GM19240 (cell line): ENCODE data around the gene PLEK.
"Not testable (repeated sequence)": the region's sequence is repeated elsewhere in the genome, so short reads cannot be mapped to it uniquely, and the experiment has no call there.

Source experiments
- DNase-seq: peaks from one replicate; pipeline ENCODE4 v3.0.0; 2011; ENCODE audit warnings: low spot score; ENCODE audit not compliant: insufficient read length

Gene PLEK, protein sequence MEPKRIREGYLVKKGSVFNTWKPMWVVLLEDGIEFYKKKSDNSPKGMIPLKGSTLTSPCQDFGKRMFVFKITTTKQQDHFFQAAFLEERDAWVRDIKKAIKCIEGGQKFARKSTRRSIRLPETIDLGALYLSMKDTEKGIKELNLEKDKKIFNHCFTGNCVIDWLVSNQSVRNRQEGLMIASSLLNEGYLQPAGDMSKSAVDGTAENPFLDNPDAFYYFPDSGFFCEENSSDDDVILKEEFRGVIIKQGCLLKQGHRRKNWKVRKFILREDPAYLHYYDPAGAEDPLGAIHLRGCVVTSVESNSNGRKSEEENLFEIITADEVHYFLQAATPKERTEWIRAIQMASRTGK

DNA sequence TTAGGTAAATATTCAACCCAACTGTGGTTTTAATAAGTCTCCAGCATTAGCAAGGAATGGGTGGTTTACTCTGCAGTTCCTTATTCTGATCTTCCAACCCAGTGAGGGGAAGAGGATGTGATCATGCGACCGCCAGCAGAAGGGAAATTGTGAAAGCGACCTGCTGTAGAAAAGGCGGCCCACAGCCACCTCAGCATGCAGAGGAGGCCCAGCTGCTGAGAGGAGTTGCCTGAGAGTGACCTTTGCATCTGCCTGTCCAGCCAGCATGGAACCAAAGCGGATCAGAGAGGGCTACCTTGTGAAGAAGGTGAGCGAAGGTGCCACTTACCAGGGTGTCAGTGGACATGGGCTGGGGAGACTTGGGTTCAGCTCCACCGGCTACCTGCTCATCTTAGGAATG lies at the start of gene PLEK:
Gene PLEK, plus strand, starts transcription at position 196 of the 400 bp plus-strand sequence. Its CDS starts 70 bp downstream, at position 266.
- no peak for DNase-seq

DNA sequence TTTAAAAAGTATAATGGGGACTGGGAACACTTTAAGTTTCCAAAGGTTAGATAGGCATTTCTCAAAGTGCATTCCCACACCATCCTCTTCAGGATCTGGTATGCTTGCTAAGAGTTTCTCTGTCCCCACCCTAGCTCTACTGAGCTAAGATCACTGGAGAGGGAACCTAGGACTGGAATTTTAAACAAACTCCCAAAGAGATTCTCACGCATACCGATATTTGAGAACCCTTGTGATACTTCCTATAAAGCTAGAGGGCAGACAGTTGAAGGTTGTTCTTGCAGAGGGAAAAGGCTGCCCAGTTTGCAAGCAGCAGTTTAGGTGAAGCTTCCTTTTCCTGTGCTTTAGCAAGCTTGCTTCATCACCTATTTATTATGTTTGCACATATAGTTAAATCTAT lies 49.0 kb upstream of the PLEK start:
- no peak for DNase-seq

DNA sequence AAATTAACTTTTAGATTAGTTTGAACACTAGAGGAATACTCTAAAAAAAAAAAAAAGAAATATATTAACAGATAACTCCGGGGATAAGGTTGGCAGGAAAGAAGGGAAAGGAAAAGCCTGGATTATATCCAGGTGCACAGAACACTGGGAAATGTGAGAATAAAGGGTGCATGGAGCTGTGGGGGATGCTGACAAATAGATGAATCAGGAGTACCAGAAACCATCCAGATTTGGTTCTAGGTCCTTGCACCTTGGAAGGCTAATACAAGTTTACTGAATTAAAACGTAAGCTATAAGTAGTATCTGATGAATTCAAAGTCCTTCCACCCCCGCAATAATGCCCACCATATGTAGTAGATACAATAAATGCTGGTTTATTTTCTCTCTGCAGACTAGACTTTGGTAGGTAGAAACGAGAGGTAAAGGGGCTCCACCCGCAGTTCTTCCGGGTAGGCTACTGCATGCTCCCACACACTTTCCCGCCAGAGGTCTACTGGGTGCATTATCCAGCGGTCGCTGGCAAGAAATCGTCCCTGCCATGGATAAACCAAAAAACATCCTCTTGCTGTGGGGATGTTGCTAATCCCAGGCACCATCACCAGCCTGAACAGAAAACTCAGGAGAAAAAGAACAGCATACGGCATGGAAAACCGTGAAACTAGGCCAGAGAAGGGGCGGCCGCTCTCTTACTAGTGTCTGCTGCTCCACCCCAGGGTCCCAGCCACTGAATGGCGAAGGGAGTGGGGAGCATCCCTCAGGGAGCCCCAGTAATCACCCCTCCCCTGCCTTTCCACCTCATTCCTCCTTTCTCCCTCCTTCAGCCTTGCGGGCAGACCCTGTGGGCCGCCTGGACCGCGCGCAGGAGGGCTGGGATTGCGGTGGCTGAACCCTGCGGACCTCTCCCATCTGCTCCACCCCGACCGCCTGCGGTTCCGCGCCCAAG lies 46.8 kb upstream of the PLEK start:
- DNase-seq = no peak

DNA sequence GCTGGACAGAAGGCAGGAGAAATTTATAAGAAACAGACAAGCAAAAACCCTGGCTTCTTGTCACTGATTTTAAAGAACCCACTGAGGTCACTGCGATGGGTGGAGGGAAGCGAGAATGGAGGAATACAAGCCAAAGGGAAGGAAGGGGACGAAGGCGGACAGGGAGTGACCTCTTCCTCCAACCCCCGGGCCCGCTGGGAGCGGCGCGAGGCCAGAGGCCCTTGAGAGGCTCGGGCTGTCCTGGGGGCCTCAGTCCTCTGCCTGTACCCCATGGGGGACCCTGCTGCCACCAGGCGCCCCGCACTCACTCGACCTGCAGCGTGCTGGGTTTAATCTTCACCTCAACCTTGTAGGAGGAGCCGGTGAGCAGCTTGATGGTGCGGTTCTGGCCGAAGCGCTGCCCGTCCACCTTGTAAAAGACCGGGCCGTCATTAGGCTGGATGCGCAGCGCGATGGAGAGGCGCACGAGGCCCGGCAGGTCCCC lies 46.1 kb upstream of the PLEK start:
- no peak for DNase-seq

DNA sequence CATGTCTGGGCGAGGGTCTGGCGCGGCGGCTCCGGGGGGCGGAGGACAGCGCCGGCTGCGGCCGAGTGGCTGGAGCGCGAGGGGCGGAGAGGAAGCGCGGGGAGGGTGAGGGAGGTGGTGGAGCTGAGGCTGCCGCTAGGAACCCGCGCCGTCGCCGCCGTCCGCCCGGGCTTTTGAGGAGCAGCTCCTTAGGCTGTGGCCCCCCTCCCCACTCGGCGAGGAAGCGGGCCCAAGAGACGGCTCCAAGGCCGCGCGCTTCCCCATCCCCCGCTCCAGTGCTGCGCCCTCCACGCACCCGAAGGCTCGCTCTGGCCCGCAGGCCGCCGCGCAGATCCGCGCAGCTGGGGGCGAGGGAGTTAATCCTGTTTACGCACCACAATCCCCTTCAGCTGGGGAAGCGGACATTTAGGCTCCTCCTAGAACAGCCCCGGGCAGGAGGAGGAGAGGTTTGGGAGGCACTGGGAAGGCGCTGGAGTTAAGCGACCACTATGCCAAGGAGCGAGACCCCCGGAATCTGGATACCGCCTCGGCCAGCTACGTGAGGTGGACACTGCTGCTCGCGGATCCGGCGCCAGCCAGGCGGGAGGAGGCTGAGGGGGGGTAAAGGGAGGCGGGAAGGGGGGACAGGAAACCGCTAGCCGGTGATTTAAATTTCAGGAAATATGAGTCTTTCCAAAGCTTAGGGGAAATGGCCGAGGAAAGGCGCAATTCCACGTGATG lies 45.5 kb upstream of the PLEK start, which contains the start of gene CNRIP1:
Gene CNRIP1, minus strand, starts transcription at position 552 of the 720 bp plus-strand sequence. Its CDS starts 549 bp downstream, at position 3.
- DNase-seq = no peak

DNA sequence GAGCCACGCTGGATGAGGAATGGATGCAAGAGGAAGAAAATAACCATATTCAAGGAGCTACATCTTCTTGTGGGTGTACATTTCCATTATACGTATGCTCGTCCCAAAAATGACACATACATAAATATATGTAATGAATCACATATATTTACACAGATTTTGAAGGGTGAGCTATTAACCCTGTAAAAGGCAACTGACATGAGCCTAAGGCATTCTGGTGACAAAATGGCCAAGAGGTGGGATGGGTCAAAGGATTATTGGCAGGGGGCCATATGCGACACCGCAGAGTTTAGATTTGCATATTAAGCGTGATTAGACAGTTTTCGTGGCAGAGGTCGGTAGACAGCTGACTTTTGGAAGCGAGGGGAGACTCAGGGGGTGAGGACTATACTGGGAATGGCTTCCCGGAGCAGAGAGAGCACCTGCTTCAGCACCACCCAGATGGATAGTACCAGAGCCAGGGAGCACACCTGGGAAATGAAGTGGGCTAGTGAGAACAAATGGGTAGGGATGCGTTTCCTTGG lies 44.9 kb upstream of the PLEK start:
- no peak for DNase-seq

DNA sequence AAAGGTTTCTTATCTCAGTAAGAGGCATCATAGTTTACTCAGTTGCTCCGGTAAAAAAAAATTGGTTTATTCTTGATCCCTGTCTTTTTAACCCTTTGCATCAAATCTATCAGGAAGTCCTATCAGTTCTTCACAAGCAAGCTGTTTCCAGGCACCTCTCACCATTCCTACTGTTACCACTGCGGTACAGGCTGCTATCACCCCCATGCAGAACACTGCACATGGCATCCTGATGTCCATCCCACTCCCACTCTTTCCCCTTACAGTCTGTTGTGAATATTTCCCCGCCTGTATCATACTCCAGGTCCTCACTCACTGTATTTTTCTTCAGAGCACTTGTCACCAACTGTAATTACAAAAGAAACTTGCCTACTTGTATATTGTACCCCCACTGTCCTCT lies 40.0 kb upstream of the PLEK start:
- no peak for DNase-seq

DNA sequence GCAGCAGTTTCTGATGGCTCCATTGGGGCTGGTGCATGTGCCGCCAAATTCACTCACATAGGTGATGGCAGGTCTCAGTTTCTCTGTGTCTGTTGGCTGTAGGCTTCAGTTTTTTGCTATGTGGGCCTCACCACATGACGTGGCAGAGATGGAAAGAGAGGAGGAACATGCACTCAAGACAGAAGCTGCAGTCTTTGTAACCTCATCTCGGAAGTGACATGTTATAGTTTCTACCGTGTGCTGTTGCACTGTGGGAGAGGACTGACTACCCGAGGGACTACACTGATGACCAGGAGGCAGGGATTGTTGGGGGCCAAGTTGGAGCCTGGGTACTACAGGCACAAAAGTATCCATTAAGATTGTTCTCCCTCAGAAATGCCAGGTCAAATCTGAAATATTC lies 36.2 kb upstream of the PLEK start:
- no peak for DNase-seq

DNA sequence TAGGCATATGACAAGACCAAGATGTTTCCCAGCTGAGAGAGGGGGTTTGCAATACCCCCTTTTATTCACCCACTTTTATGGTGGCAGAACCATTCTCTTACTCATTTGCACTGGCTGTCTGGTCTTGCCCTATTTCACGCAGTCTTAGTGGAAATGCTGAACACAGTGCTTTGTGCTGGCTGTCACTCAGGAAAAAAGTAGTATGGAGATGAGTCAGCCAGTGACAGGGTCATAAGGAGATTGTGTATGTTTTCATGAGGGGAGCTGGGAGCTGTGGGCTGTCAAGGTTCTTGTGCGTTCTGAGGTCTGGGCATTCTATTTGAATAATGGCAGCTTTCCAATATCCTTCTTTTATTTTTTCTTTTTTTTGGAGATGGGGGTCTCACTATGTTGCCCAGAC lies 34.4 kb upstream of the PLEK start:
- DNase-seq = no peak

DNA sequence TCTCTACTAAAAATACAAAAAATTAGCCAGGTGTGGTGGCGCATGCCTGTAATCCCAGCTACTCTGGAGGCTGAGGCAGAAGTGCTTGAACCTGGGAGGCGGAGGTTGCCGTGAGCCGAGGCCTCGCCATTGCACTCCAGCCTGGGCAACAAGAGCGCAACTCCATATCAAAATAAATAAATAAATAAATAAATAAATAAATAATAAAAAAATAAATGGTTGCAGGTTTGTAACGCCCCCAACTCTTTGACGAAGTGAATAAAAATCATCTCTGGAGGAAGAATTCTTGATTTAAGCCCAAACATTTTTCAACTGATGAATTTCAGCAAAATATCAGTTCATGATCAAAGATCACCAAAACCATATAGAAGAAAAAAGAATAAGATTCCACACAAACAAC lies 32.1 kb upstream of the PLEK start:
- no peak for DNase-seq

DNA sequence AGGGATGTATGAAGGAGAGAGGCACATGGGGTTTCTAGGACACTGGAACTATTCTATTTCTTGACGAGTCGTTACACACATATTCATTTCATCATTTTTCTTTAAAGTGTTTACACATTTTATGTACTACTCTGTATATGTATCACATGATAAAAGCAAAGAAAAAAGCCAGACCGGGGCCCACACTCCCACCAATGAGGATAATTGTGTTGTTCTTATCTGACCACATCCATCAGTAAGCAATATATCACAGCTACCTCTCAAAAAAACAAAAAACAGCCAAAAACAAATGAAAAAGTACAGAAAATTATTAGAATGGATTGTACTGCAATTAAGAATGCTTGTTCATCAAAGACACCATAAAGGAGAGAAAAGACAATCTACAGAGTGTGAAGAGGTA lies 31.2 kb upstream of the PLEK start:
- DNase-seq = no peak

DNA sequence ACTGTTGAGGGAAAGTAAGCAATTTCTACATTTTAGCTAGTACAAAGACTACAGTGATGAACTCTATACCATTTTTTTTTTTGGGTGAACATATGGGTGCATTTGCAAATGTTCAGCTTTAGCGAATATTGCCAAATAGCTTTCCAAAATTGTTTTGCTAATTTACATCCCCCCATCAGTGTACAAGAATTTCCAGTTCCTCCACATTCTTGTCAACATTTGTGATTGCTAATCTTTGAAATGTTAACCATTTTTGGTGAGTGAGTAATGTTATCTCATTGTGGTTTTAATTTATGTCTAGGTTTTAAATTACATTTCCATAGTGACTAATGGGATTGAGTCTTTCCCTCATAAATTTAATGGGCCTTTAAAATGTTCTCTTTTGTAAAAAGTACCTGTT lies 28.9 kb upstream of the PLEK start:
- no peak for DNase-seq

DNA sequence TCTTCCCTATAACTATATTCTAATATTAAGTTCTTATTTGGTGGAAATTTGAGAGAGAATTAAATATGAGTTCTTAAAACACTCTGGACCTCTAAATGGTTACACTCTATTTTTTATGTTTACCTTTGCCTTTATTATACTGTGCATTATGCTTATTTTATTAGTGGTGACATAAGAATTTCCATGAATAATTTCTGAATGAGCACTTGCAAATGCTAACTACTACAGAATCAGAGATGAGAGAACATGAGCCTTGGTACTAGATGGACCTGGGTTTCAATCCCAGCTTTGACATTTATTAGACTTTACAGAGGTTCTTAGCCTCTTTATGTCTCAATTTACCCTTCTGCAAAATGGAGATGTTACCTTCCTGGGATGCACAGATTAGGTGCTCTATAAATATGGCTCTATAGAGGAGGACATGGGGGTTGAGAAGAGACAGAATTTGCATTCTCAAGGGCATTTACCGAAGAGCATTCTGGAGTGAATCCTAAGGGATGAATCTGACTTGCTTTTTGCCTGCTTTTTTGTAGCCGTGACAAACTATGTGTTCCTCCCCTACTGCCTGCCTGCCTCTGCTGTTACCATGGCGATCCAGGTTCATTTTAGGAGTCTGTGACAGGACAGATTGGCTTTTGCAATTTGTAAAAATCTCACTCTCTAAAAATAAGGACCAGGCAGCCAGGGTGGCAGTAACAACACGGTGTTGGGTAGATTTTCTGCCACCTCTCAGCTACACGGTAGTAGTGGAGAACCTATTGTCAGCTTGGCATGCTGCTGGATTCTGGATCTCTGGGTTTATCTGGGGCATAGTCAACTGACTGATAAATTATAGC lies 24.6 kb upstream of the PLEK start:
- no peak for DNase-seq

DNA sequence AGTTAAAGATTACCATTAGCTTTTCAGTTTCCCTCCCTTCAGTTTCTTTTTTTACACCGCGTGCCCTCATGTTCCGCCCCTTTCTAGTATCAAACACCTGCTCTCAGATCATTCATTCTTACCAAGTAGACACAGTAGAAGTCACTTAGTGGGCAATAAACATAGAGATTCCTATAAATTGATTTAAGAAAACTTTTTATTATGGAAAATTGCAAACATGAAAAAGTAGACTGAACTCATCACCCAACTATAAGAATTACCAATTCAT lies 24.1 kb upstream of the PLEK start:
- no peak for DNase-seq

DNA sequence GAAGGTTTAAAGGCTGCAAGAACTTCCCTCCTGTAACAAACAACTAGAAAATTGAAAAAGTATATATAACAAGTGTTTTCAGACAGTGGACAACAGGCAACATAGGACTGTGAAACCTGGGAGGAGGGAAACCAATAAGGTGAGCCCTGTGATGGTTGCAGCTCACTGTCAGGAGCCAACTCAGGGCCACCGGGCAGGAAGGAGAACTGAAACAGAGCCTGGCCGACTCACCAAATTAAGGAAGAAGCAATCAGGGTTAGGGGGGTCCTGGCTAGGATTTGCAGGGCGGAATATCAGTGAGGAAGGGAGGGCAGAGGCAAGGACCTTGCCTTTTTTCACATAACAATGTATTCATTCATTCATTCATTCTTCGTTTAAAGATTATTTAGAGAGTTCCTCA lies 23.5 kb upstream of the PLEK start:
- no peak for DNase-seq

DNA sequence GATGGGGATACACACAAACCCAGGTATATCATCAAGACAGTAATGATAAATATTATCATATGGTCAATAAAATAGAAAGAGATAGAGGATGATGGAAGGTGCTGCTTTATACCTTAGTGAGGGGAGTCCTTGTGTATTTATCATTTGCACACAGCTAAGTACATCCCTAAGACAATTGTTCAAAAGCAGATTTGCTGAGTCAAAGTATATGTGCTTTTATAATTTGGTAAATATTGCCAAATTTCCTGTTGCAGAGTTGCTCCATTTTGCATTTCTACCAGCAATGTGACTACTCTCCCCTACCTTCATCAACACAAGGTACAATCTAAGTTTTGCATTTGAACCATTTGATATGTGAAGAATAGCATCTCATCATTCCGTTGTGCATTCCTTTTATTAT lies 22.6 kb upstream of the PLEK start:
- DNase-seq = no peak

DNA sequence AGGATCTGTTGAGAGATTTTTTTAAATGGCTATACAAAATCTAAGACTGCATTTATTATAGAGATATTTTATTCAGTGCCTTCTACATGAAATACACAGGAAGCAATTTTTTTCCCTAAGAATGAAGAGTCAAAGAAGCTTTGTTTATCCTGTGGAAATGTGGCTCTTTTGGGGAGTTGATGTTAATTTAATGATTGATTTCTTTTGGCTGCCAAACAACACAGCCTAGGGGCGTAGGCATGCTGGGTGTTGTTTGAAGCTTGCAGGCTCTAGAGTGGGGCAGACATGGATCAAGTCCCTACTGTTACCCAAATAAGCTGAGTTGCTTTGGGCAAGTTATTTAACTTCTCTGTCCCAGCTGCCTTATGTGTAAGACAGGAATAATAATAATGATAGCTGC lies 21.1 kb upstream of the PLEK start:
- no peak for DNase-seq

DNA sequence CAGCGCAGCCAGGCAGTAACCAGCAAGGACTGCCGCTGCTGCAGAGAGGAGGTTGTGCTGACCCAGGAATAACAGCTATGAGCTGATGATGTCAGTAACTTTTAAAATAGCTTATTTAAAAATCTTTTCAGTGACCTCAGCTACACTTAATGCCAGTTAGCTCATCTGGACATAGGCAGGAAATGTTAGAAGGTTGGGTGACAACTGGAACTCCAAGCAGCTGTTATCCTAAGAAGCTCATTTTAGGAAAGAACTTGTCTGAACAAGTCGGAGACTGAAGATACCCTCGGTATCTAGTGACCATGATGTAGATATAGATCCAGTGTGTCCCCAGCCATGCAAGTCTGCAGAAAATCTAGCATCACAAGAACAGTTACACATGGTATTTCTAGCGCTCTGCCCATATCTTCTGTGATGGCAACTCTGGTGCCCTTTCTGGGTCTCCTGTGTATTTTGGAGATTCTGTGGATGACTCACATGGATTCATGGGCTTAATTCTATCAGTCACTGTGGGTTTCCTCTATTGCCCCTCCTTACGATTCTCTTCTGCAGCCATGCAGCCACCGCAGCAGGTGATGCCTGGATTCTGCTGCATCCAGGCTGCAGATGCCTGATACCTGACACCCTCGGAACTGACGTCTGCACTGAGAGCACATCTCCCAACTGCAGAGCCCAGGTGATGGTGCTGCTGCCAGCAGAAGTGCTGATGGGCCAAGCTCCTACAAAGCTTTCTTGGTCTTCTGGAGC lies 19.8 kb upstream of the PLEK start:
- DNase-seq = no peak

DNA sequence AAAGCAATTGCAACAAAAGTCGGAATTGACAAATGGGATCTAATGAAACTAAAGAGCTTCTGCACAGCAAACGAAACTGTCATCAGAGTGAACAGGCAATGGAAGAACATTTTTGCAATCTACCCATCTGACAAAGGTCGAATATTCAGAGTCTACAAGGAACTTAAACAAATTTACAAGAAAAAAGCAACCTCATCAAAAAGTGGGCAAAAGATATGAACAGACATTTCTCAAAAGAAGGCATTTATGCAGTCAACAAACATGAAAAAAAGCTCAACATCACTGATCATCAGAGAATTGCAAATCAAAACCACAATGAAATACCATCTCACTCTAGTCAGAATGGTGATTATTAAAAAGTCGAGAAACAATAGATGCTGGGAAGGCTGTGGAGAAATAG lies 16.0 kb upstream of the PLEK start:
- DNase-seq = not testable (repeated sequence)

DNA sequence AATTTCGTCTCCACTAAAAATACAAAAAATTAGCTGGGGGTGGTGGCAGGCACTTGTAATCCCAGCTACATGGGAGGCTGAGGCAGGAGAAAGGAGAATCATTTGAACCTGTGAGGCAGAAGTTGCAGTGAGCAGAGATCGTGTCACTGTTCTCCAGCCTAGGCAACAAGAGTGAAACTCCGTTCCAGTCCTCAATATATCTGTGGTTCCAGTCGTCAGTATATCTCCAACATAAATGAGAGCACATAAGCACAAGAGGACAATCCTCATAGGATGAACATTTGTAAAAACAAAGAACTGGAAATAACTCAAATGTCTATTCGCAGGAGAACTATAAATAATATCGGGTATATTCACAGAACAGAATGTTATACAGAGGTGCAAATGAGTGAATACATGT lies 13.1 kb upstream of the PLEK start:
- no peak for DNase-seq
